Neutrophil (primary cell): ENCODE data around the gene SLC6A12.

ENCODE experiments used
- H3K27ac ChIP-seq: fragments of 200-600 bp; sonication (generic); 2 replicates; pipeline ENCODE4 v1.5.1; 2016; ENCODE audit warnings: mild to moderate bottlenecking, moderate library complexity
- H3K27me3 ChIP-seq: fragments of 200-600 bp; sonication (generic); 2 replicates; pipeline ENCODE4 v1.6.0; 2016; ENCODE audit warnings: mild to moderate bottlenecking
- H3K36me3 ChIP-seq: fragments of 200-600 bp; sonication (generic); 2 replicates; pipeline ENCODE4 v1.5.1; 2017
- H3K4me1 ChIP-seq, 2 experiments: fragments of 200-600 bp in 1 of 2; sonication (generic) in 1 of 2; 1 replicate in 1 of 2; 2 replicates in 1 of 2; pipeline versions ENCODE4 v1.5.1 to v1.6.1; 2013 to 2016; ENCODE audit warnings: low read depth in 1 of 2, low read length in 1 of 2, mild to moderate bottlenecking in 1 of 2, moderate library complexity in 1 of 2; ENCODE audit not compliant: control insufficient read depth in 1 of 2, insufficient read depth in 1 of 2
- H3K4me3 ChIP-seq, 2 experiments: fragments of 200-600 bp in 1 of 2; sonication (generic) in 1 of 2; 1 replicate in 1 of 2; 2 replicates in 1 of 2; pipeline ENCODE4 v1.5.1; 2013 to 2016; ENCODE audit warnings: low read depth in 1 of 2, low read length in 1 of 2, mild to moderate bottlenecking in 1 of 2, moderate library complexity in 1 of 2
- H3K9me3 ChIP-seq: fragments of 200-600 bp; sonication (generic); 2 replicates; pipeline ENCODE4 v1.5.1; 2016
- CTCF ChIP-seq: fragments of 200-600 bp; sonication (generic); IDR thresholded peaks from 2 replicates; pipeline ENCODE4 v1.5.1; 2016; ENCODE audit warnings: antibody characterized with exemption

SLC6A12 gene

GRCh38 chr12:224330-224729, 10.4 kb upstream of the SLC6A12 start:
- Histone ChIP-seq H3K4me1 (no peaks in the 10 kb centered on the region), H3K4me3 (no peak overlapping the region), H3K27me3 (no peaks in the 10 kb centered on the region), H3K36me3 (no peaks in the 10 kb centered on the region), H3K27ac (no peak overlapping the region), H3K9me3 (no peaks in the 10 kb centered on the region)
- TF ChIP-seq CTCF = no peak

GRCh38 chr12:223841-224240, 9.9 kb upstream of the SLC6A12 start:
- no peak overlapping the region for H3K4me3 ChIP-seq
- H3K36me3 ChIP-seq = no peaks in the 10 kb centered on the region
- no peaks in the 10 kb centered on the region for H3K27me3 ChIP-seq
- H3K9me3 ChIP-seq = no peaks in the 10 kb centered on the region
- TF ChIP-seq CTCF = no peak
- no peak overlapping the region for H3K27ac ChIP-seq
- H3K4me1 ChIP-seq = no peaks in the 10 kb centered on the region

- Histone ChIP-seq H3K9me3 (no peaks in the 10 kb centered on the region), H3K36me3 (no peaks in the 10 kb centered on the region), H3K4me1 (no peaks in the 10 kb centered on the region), H3K27me3 (no peaks in the 10 kb centered on the region), H3K4me3 (no peak overlapping the region), H3K27ac (no peak overlapping the region)
- TF ChIP-seq CTCF = no peak
Measured at GRCh38 chr12:221736-222135, 7.8 kb upstream of the SLC6A12 start.

- Histone ChIP-seq H3K27ac (no peak overlapping the region), H3K4me3 (no peak overlapping the region), H3K4me1 (no peaks in the 10 kb centered on the region), H3K27me3 (no peaks in the 10 kb centered on the region), H3K36me3 (no peaks in the 10 kb centered on the region), H3K9me3 (no peaks in the 10 kb centered on the region)
- no peak for TF ChIP-seq CTCF
Measured at GRCh38 chr12:220946-221550, 7.1 kb upstream of the SLC6A12 start.

GRCh38 chr12:220491-220890, 6.5 kb upstream of the SLC6A12 start:
- Histone ChIP-seq H3K27me3 (no peaks in the 10 kb centered on the region), H3K27ac (no peak overlapping the region), H3K36me3 (no peaks in the 10 kb centered on the region), H3K9me3 (no peaks in the 10 kb centered on the region), H3K4me1 (peaks cover 0 to under 1% of the 10 kb centered on the region in 2 experiments), H3K4me3 (no peak overlapping the region)
- TF ChIP-seq CTCF = no peak
